ENCODE measurements around the gene MC2R.
"Not testable (repeated sequence)": the region's sequence is repeated elsewhere in the genome, so short reads cannot be mapped to it uniquely, and the experiment has no call there.

MC2R gene

GRCh38 chr18:13893418-13893760 is 21.9 kb downstream of the MC2R start:
- no peak for DNase-seq (ENCODE audit: low read depth)

- DNase-seq (ENCODE audit: low read depth): no peak
Measured at GRCh38 chr18:13892098-13892497, 23.2 kb downstream of the MC2R start.

DNA sequence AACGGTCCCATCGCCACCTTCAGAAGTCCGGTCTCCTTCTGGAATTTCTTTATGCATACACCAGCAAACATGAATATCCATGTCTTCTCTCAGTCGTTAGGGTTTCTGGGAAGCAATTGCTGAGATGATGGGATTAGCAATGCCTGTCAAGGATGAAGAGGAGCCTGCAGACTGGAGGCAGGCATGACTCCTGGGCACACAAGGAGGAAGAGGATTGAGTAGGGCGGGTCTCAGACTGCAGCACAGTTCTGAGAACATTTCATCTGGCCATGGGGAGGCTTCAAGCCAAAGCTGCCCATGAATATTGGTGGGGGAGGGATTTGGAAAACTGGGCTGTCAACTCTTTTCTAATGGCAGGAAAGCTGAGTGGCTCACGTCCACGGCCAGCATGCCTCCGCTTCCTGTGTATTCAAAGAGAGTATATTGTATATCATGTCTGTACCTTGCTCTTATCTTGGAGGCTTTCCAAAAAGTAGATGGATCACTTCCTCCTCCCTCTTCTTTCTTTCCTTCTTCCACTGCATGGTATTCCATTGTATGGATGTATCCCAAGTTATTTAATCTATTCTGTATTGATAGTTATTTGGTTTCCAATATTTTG is 24.5 kb downstream of the MC2R start:
- DNase-seq (ENCODE audit: low read depth): no peak

GRCh38 chr18:13889671-13890070 is 25.7 kb downstream of the MC2R start:
- no peak for DNase-seq (ENCODE audit: low read depth)

DNA sequence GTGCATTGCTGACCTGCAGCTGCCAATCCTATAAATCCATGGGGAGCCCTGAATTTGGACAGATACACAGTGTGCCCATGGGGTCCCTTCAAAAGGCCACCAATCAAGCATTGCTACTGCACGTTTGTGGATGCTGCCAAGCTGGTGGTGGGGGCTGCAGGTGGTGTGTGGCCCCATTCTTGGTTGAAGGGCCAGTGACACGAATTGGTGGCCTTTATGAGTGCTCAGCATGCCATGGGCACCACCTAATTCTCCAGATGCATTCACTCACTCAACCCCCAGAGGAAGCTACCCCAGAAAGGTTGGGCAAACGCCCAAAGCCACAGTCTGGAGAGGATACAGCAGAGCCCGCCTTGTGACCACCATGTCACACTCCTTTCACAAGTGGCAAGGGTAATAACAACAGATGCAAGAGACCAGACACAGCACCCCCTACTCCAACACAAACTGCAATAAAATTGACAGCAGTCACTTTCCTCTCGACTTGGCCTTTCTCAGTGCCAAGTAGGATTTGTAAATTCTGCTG is 27.1 kb downstream of the MC2R start:
- DNase-seq (ENCODE audit: low read depth): no peak

DNA sequence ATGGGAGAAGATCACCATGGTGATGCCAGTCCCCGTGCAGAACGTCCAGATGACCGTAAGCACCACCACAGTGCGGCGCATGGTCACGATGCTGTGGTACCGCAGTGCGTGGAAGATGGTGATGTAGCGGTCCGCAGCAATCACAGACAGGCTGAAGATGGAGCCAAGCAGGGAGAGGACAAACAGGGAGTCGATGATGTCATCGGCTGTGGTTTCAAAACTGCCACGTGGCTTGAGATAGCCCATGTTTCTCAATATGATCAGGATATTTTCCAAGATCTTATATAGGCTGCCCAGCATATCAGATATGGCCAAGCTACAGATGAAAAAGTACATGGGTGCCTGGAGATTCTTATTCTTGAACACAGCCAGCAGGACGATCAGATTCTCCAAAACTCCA is 30.3 kb downstream of the MC2R start:
- no peak for DNase-seq (ENCODE audit: low read depth)

GRCh38 chr18:13879937-13880336 is 35.4 kb downstream of the MC2R start:
- DNase-seq (ENCODE audit: low read depth): no peak

- DNase-seq (ENCODE audit: low read depth): no peak
Measured at GRCh38 chr18:13879492-13879891, 35.8 kb downstream of the MC2R start.

DNA sequence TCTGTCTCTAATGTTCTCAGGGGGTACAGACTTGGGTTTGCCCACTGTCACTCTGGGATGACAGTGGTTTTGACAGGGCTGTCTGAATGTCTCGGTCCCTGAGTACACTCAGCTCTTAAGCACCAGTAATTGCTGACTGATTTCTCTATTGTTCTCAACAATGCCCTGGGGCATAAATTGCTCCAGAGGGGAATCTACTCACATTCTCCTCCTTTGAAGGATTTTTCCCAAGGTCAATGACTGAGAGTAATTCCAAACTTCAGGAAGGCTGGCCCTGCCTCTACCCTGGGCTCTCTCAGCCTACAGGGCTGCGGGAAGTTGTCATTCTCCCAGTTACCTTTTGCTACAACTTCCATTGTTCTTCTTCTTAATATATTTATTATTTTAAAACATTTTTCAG is 36.5 kb downstream of the MC2R start:
- no peak for DNase-seq (ENCODE audit: low read depth)

- DNase-seq (ENCODE audit: low read depth): no peak
Measured at GRCh38 chr18:13877157-13877556, 38.2 kb downstream of the MC2R start.

DNA sequence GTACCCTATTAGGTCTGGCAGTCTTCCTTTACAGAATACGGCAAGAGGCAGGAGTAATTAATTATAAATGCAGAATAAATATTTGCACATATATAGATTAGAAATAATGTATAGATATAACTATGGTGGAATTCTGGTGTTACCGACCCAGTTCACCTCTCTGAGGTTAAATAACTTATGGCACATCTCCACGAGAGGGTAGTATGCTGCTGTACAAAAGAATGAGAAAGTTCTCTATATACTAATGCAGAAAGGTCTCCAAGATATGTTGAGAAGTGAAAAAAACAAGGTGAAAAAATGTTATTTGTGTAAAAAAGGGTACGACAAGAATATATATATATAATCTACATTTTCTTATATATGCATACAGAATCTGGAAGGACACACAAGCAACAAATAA is 40.8 kb downstream of the MC2R start:
- DNase-seq (ENCODE audit: low read depth): no peak

DNA sequence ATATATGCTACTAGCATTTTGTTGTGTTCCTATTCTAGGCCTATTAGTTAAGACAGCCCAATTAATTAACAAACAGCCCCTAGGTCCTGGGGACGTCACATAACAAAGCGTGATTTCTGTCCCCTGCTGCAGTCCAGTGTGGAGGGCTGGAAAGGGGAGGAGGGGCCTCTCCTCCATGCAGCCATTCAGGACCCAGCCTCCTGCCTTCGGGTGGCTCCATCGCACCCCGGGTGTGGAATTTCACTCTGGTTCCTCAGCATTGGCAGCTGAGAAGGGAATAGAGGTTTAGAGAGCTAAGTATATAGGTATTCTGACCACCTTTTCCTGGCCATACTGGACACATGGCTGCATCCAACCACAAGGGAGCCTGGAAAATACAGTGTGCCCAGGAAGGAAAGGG is 42.4 kb downstream of the MC2R start:
- no peak for DNase-seq (ENCODE audit: low read depth)

GRCh38 chr18:13872373-13872772 is 43.0 kb downstream of the MC2R start:
- DNase-seq (ENCODE audit: low read depth): no peak

DNA sequence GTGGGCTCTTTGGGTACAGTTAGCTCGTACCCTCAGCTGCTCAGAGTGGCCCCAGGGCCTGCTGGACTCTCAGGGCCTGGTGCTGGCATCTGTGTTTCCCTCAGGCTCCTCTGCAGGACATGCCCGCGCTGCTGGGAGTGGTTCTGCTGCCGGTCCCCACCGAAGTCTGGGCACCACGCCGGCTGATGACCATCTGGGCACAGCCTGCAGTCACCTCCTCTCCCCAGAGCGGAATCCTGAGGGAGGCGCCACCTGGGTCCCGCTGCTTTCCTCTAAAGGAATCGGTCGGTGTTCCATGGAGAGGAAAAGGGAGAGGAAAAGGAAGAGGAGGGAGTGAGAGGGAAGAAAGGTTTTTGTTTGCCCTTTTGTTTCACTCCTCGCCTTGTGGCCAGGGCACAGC is 43.6 kb downstream of the MC2R start:
- DNase-seq (ENCODE audit: low read depth): no peak

GRCh38 chr18:13868501-13869271 is 46.6 kb downstream of the MC2R start:
- DNase-seq (ENCODE audit: low read depth): no peak

GRCh38 chr18:13862898-13863297 is 52.4 kb downstream of the MC2R start:
- not testable (repeated sequence) for DNase-seq (ENCODE audit: low read depth)

DNA sequence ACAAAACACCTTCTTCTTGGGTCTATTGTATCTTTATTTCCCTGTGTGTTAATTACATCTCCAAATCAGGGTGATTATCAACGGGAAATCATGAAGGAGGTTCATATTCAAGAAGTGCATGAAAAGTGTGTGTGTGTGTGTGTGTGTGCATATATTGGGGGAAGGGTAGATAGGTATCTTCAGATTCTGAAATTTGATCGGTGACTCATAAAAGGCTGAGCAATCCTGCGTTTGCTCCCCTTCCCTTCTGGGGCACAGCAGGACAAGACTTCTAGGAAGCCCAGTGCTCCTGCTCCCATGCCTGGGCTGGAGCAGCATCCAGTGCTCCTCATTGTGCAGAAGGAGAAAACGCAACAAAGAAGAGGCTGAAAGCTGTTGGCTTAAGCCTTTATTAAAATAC is 65.5 kb downstream of the MC2R start:
- DNase-seq (ENCODE audit: low read depth): no peak

- no peak for DNase-seq (ENCODE audit: low read depth)
Measured at GRCh38 chr18:13836559-13836958, 78.8 kb downstream of the MC2R start.

GRCh38 chr18:13835202-13835601 is 80.1 kb downstream of the MC2R start:
- no peak for DNase-seq (ENCODE audit: low read depth)

DNA sequence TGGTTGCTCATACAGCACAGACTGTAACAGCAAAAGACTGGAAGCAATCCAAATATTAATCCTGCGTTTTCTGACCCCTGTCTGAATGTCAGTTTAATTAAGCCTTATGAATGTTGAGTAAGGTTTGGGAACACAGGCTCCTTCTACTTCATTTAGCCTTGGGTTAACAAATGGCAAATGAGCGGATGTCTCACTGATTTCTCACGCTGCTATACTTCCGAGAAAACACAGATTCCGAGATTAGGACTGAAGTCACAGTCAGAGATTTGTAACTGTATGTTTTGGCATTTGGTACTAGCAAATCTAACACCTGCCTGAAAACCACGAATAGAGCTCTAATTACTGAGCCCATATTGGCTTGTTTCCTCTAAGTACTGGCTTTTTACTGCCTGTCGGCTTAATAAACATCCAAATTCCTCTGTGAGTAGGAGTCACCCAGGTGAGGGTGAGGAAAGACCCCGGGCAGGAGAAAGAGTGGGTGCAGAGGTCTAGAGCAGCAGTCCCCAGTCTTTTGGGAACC is 80.8 kb downstream of the MC2R start:
- no peak for DNase-seq (ENCODE audit: low read depth)
